Peyer's patch (tissue), 4 donors: Measurements from ENCODE around the gene IFI27. TPM values are rescaled to one million over a fixed set of nuclear protein-coding genes. Genes with fewer than 3 reads are reported as not detected.

Experiments
- DNase-seq, 3 donors: peaks; one replicate each; pipeline ENCODE4 v3.0.0-alpha.2; 2017 to 2019
- H3K27ac ChIP-seq, 4 donors: fragments of 200-600 bp; sonication (generic); one replicate each; pipeline ENCODE4 v1.5.1; 2016 to 2019
- H3K27me3 ChIP-seq, 2 donors: fragments of 200-600 bp; sonication (generic); one replicate each; pipeline ENCODE4 v1.5.1; 2019
- H3K36me3 ChIP-seq, 3 donors: fragments of 200-600 bp; sonication (generic); one replicate each; pipeline ENCODE4 v1.5.1; 2016 to 2019
- H3K4me1 ChIP-seq, 4 donors: fragments of 200-600 bp; sonication (generic); one replicate each; pipeline ENCODE4 v1.5.1; 2016 to 2019
- H3K4me3 ChIP-seq, 4 donors: fragments of 200-600 bp; sonication (generic); 1 replicate in 3 of 4; 2 replicates in 1 of 4; pipeline ENCODE4 v1.5.1; 2016 to 2019; ENCODE audit warnings: mild to moderate bottlenecking in 1 of 4
- H3K9me3 ChIP-seq, 4 donors: fragments of 200-600 bp; sonication (generic); one replicate each; pipeline ENCODE4 v1.5.1; 2016 to 2019; ENCODE audit warnings: mild to moderate bottlenecking in 1 of 4
- CTCF ChIP-seq, 6 experiments: fragments of 450-650 bp in 4 of 6; fragments of 200-600 bp in 2 of 6; sonication (generic) in 1 of 6; IDR thresholded peaks; one replicate each; pipeline ENCODE4 v1.5.1; 2017 to 2019; ENCODE audit warnings: antibody characterized with exemption in 6 of 6, mild to moderate bottlenecking in 3 of 6, moderate library complexity in 1 of 6
- POLR2A ChIP-seq, 2 donors: fragments of 450-650 bp; IDR thresholded peaks; one replicate each; pipeline ENCODE4 v1.5.1; 2017; ENCODE audit warnings: antibody characterized with exemption in 2 of 2, mild to moderate bottlenecking in 2 of 2, moderate library complexity in 2 of 2
- total RNA-seq, 4 donors: library from RNA; depleted of rRNA; stranded (reverse); fragments of >200 nt; gene quantifications; one replicate each; pipeline ENCODE4 v1.1.0, GENCODE V29; 2016

Gene IFI27
- total RNA-seq, 4 donors from 2014 or later: 163 to 668 (median 294) TPM

GRCh38 chr14:94164685-94165431, 54.3 kb downstream of the IFI27 start:
- H3K4me3 ChIP-seq: no peak overlapping the region
- TF ChIP-seq CTCF (IDR thresholded peaks at IDR 0.05) (no peak), POLR2A (IDR thresholded peaks at IDR 0.05) (no peak)
- H3K9me3 ChIP-seq: no peaks in the 10 kb centered on the region

GRCh38 chr14:94165744-94166143, 55.2 kb downstream of the IFI27 start:
- Histone ChIP-seq H3K36me3 (no peaks in the 10 kb centered on the region), H3K9me3 (no peaks in the 10 kb centered on the region), H3K27ac (no peak overlapping the region), H3K27me3 (no peaks in the 10 kb centered on the region), H3K4me1 (no peaks in the 10 kb centered on the region), H3K4me3 (no peak overlapping the region)
- DNase-seq: no peak
- TF ChIP-seq POLR2A (IDR thresholded peaks at IDR 0.05) (no peak), CTCF (IDR thresholded peaks at IDR 0.05) (no peak)

More at GRCh38 chr14:94164685-94165431, 54.3 kb downstream of the IFI27 start:
- H3K27me3 ChIP-seq: no peaks in the 10 kb centered on the region
- DNase-seq: no peak
- no peaks in the 10 kb centered on the region for H3K36me3 ChIP-seq
- no peaks in the 10 kb centered on the region for H3K4me1 ChIP-seq
- H3K27ac ChIP-seq: no peak overlapping the region

Other genes with a start within 250 kb of the IFI27 start
- not detected for gene FAM181A, start 183.4 kb upstream of the IFI27 start, total RNA-seq
- 10 to 100 TPM in 1 of 4 donors, 1 to 10 TPM in 3; 3.2 to 32.2 (median 5.4) TPM for gene ASB2, start 134.2 kb upstream of the IFI27 start, total RNA-seq
- not detected for gene CCDC197, start 113.4 kb upstream of the IFI27 start, total RNA-seq
- 1 to 10 TPM in 3 of 4 donors, not detected in 1; 3.4 to 4.9 (median 3.6) TPM for gene OTUB2, start 84.4 kb upstream of the IFI27 start, total RNA-seq
- 100 to 1,000 TPM in 1 of 4 donors, 10 to 100 TPM in 3; 66.2 to 210 (median 72.5) TPM for gene DDX24, start 29.5 kb upstream of the IFI27 start, total RNA-seq
- gene IFI27L1, start 29.4 kb upstream of the IFI27 start, total RNA-seq: 10 to 100 TPM in 1 of 4 donors, 1 to 10 TPM in 3; 4.9 to 14.7 (median 6.6) TPM
- 10 to 100 TPM; 26.5 to 91.1 (median 63.9) TPM for gene IFI27L2, start 18.9 kb downstream of the IFI27 start, total RNA-seq
- 1 to 10 TPM in 2 of 4 donors, not detected in 2; 2.5 to 5.0 TPM for gene PPP4R4, start 63.6 kb downstream of the IFI27 start, total RNA-seq
- not detected for gene SERPINA10, start 182.5 kb downstream of the IFI27 start, total RNA-seq
- gene SERPINA6, start 212.6 kb downstream of the IFI27 start, total RNA-seq: not detected